HG03280 (cell line): ENCODE results near the gene MAP2K5.
A peak's percentile ranks its signal among the peaks of the same experiment; 100 is the strongest.

Experiments used
- ATAC-seq: cut with Tn5 transposase; IDR thresholded peaks from one replicate; pipeline ENCODE4 v1.9.1; 2021; ENCODE audit warnings: mild to moderate bottlenecking, moderate library complexity; ENCODE audit not compliant: unreplicated experiment

The MAP2K5 gene

GRCh38 chr15:67746022-67746421 lies 203.5 kb downstream of the MAP2K5 start:
- no peak for ATAC-seq

GRCh38 chr15:67746450-67746849 lies 203.9 kb downstream of the MAP2K5 start:
- no peak for ATAC-seq

GRCh38 chr15:67747921-67748320 lies 205.4 kb downstream of the MAP2K5 start:
- ATAC-seq = no peak

GRCh38 chr15:67750371-67750770 lies 207.9 kb downstream of the MAP2K5 start:
- ATAC-seq = no peak

- ATAC-seq = no peak
Measured at GRCh38 chr15:67753891-67754290, 211.4 kb downstream of the MAP2K5 start.

GRCh38 chr15:67755264-67755663 lies 212.8 kb downstream of the MAP2K5 start:
- ATAC-seq = no peak

- ATAC-seq = no peak
Measured at GRCh38 chr15:67755936-67756335, 213.4 kb downstream of the MAP2K5 start.

GRCh38 chr15:67758619-67759300 lies 216.3 kb downstream of the MAP2K5 start:
- no peak for ATAC-seq

- no peak for ATAC-seq
Measured at GRCh38 chr15:67760901-67761300, 218.4 kb downstream of the MAP2K5 start.

GRCh38 chr15:67761343-67761742 lies 218.8 kb downstream of the MAP2K5 start:
- ATAC-seq = no peak

- peak; percentile 72 for ATAC-seq
Measured at GRCh38 chr15:67762610-67763368, 220.3 kb downstream of the MAP2K5 start.

GRCh38 chr15:67765701-67766100 lies 223.2 kb downstream of the MAP2K5 start:
- ATAC-seq = no peak

GRCh38 chr15:67766968-67767367 lies 224.5 kb downstream of the MAP2K5 start:
- ATAC-seq = no peak

- no peak for ATAC-seq
Measured at GRCh38 chr15:67768313-67768977, 225.9 kb downstream of the MAP2K5 start.

- ATAC-seq = no peak
Measured at GRCh38 chr15:67769497-67770357, 227.2 kb downstream of the MAP2K5 start.

GRCh38 chr15:67770358-67770628 lies 227.8 kb downstream of the MAP2K5 start:
- no peak for ATAC-seq

GRCh38 chr15:67771189-67771800 lies 228.8 kb downstream of the MAP2K5 start:
- no peak for ATAC-seq

- ATAC-seq = no peak
Measured at GRCh38 chr15:67774626-67775025, 232.1 kb downstream of the MAP2K5 start.

- no peak for ATAC-seq
Measured at GRCh38 chr15:67775250-67775649, 232.7 kb downstream of the MAP2K5 start.

- ATAC-seq = no peak
Measured at GRCh38 chr15:67775998-67776397, 233.5 kb downstream of the MAP2K5 start.

GRCh38 chr15:67776600-67776999 lies 234.1 kb downstream of the MAP2K5 start:
- ATAC-seq = no peak
